Activated CD4-positive, alpha-beta T cell treated with anti-CD3 and anti-CD28 coated beads, Interleukin-10, Interleukin-2, amounts not matched to agents 100 ng/mL and 50 ng/mL, durations not matched to agents 16 hours and 8 hours (primary cell): Measurements from ENCODE around the gene LOXL1.

Experiments used
- DNase-seq: peaks from one replicate; pipeline ENCODE4 v3.0.0-alpha.2; 2020

LOXL1 gene

GRCh38 chr15:73939138-73939537, 12.9 kb downstream of the LOXL1 start:
- DNase-seq, result no peak

DNA sequence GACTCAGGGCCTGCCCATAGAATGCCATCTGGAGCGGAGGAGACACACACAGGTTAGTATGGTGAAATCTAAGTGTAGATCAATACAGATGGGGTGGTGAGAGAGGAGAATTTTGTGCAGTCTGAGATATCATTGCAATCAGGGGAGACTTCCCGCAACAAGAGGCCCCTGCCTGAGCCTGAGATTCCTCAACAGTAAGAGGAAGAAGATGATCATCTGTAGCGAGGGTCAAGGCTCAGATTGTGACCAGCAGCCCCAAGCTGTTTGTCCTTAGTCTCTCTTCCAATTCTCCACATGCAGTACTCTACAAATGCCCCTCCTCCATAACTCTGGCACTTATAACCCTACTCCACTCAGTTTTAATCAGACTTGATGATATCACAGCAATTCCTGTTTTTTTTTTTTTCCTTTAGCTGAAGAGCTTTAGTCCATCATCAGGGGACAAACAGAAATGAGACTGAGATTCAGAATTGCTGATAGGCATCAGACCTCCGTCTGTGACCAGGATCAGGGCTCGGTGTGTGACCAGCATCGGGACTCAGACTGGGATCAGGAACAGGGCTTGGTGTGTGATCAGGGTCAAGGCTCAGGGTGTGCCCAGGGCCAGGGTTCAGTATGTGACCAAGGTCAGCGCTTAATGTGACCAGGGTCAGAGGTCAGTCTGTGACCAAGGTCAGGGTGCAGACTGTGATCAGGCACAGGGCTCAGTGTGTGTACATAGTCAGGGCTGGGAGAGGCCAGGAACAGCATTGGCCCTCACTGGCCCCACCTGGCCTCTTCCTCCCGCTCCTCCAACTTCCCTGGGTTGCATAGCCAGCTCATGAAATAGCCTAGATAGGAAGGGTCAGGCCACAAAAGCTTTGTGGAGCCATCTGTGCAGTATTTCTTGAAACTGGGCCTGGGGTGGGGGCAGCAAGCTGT, 14.1 kb downstream of the LOXL1 start:
- DNase-seq, result no peak

GRCh38 chr15:73941044-73941443, 14.8 kb downstream of the LOXL1 start:
- no peak for DNase-seq

DNA sequence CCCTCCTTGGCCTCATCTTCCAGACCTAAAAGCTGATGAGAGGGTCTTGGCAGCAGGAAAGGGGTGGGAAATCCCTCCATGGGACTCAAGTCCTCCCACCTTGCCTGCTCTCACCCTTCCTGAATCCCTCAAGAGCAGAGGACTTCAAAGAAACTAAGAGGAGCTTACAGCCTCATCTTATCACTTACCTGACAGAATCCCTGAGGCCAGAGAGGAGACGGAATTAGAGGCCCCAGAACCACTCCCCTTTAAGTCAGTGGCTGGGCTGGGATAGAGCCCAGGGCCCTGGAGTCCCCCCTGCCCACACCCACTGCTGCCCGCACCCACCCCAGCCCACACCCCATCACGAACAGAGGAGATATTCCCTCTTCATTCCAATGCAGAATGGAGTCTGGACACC, 15.2 kb downstream of the LOXL1 start:
- no peak for DNase-seq

- DNase-seq, result no peak
Measured at GRCh38 chr15:73941871-73942635, 15.8 kb downstream of the LOXL1 start.

GRCh38 chr15:73942751-73943270, 16.5 kb downstream of the LOXL1 start:
- DNase-seq, result no peak

DNA sequence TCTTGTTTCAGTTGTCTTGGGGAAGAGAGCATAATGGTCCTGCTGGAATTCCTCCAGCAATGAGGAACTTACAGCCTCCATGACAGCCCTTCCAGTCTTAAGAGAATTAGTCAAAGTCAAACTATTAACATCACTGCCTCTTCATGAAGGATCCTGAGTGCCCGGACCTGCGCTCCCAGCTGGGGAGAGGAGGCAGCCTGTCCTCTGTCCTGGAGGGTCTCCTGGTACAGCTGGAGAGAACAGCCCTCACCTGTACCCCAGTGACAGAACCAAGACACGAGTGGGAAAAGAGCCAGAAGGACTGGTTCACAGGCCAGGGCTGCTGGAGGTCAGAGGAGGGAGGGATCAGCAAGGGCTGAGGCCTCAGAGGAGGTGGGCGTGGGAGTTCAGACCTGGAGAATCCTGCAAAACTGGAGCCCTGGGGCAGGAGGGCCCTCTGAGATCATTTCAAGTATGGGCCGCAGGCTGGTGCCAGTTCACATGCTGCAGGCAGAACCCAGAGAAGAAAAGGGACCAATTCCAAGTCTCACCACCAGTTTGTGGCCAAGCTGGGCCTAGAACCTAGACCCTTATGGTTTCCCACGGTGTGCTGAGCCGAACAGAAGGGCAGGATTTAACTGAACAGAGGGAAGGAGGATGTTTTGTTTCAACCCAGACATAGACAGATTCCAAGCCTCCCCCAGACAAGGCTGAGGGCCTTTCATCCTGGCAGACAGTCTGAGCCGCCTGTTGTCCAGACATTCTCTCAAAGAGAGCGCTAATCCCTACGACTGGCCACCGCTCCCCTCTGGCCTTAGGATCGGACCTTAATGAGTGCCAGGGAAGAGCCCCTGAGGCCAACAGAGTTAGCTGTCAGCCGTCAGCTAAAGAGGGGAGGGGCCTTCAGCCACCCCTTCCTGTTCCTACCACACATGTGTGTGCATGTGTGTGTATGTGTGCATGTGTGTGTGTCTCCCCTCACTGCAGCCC, 18.2 kb downstream of the LOXL1 start:
- DNase-seq, result no peak

GRCh38 chr15:73945130-73945508, 18.9 kb downstream of the LOXL1 start:
- DNase-seq, result no peak

GRCh38 chr15:73946046-73946721, 19.9 kb downstream of the LOXL1 start:
- no peak for DNase-seq

- no peak for DNase-seq
Measured at GRCh38 chr15:73946795-73947370, 20.6 kb downstream of the LOXL1 start.

- no peak for DNase-seq
Measured at GRCh38 chr15:73947651-73948050, 21.4 kb downstream of the LOXL1 start.

DNA sequence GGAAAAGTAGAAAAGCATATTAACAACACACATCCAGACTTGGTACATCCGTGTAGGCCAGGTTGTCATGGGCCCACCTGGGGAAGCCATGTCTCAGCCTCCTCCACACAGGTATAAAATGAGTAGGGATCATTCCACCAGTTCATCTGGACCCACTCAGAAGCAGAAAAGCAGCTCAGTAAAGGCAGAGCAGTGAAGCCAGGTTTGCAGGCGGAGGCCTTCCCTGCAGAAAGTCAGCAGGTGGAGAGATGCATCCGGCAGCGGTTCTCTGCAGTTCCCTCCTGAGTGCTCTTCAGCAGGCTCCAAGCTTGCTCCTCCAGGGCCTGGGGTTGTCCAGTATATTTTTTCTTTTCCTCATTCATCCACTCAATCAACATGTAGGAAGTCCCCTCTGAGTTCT, 22.1 kb downstream of the LOXL1 start:
- DNase-seq, result no peak

DNA sequence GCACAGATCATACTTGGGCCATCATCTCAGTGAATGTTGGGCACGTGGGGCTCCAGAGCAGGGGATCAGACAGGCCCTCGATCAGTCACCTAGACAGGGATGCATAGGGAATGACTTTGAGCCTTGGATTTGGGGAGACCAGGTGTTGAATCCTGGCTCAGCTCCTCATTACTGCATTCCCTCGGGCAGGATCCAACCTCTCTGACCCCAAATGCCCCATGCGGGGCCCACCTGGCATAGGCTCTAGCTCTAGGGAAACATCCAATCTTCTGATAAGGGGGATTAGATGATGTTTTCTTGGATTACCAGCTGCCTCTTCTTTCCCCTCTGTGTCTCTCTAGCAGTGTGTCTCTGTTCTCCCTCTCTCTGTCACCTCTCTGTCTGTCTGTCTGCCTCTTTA, 22.7 kb downstream of the LOXL1 start:
- DNase-seq, result no peak

DNA sequence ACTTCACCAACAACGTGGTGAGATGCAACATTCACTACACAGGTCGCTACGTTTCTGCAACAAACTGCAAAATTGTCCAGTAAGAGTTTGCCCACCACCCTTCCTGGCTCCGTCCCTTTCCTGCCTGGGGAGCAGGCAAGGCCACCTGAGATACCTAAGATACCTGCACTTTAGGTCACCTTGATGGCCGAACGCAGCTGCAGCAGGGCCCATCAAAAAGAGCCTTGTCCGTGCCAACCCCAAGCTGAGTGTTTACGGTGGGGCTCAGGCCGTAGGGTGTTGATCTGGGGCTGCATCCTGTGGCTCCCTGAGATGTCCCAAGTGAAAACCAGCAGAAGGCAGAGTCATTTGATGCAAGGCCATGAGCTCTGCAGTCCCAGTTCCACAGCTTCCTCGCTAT, 23.2 kb downstream of the LOXL1 start:
- DNase-seq, result no peak

DNA sequence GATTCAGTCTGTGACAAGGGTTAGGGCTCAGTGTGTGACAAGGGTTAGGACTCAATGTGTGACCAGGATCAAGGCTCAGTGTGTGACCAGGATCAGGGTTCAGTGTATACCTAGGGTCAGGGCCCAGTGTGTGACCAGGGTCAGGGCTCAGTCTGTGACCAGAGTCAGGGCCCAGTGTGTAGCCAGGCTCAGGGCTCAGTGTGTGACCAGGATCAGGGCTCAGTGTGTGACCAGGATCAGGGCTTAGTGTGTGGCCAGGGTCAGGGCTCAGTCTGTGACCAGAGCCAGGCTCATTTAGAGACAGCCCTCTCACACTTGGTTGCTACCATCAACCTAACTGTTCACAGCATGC, 24.2 kb downstream of the LOXL1 start:
- DNase-seq, result no peak

DNA sequence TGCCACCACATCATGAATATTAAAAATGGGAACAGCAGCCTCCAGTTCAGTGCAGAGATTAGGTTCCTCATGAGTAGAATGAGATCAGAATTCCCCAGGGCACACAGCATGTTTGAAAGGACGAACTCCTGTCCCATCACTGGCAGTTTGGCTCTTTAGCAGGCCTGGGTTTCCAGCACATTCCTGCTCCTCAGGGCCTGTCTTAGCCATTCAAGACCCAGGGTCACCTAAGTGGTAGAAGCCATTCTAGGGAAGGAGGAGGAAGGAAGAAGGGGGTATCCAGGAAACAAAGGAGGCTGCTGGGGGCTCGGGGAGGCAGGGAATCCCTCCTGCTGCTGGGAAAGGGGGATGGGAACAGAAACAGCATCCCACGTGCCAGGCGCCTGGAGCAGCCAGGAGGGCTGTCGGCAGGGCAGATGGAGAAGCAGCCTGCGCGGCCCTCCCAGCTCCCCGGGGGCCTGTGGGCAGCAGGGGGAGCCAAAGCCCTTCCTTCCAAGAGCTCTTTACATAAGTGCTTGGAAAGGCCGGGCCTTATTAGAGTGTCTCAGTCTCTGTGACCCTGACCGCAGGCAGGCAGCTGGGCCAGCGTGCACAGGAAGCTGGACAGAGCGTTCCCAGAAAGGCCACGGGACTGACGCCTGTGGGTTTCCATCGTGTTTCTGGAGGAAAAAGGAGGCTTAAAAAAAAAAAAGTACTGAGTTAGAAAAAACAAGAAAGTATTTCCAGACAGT, 24.7 kb downstream of the LOXL1 start:
- peak; percentile 71 for DNase-seq

GRCh38 chr15:73951601-73952000, 25.3 kb downstream of the LOXL1 start:
- no peak for DNase-seq

GRCh38 chr15:73952171-73952912, 26.1 kb downstream of the LOXL1 start:
- no peak for DNase-seq

DNA sequence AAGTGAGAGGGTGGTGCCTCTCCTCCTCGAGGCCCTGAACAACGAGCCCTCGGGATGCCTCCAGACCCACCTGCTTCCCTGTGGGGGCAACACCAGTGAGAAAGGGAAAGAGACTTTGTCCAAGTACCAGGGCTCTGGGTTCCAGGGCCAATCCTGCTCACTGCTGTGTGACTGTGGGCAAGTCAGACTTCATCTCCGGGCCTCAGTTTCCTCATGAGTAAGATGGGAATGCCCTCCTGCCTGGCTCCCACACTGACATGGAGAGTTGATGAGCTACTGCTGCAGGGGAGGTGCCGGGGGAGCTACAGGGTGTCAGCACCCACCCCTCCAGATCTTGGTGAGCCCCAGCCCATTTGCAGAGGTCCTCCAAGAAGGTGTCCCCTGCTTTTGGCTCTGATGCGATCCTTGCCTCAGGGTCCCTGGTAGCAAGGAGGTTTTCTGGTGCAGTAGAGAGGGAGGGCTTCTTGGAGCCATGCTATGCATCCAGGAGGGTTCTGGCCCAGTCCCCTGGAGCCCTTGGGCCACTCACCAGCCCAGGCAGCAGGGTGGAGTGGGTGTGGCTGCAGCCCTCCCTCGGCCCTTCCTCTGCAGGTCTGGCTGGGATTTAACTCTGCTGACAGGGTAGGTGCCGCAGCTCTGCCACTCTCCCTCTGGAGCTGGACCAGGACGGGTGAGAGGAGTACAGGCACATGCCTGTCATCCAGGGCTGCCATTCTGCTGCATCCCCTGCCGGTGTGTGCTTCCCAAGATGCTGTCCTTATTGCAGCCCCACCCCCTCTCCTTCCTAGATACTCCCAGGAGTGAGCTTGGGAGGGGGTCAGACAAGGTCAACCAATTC, 26.9 kb downstream of the LOXL1 start:
- DNase-seq, result no peak
